GM06990 (cell line): ENCODE results near the gene BEAN1.

Source experiments
- DNase-seq: peaks from one replicate; pipeline ENCODE4 v3.0.0-alpha.2; 2011; ENCODE audit not compliant: insufficient read length; ENCODE audit errors: extremely low read depth
- H3K27me3 ChIP-seq: replicated peaks from 2 replicates; pipeline ENCODE4 v1.6.0; 2011; ENCODE audit warnings: low read length; ENCODE audit not compliant: control insufficient read depth, insufficient read depth
- H3K36me3 ChIP-seq: 2 replicates; pipeline ENCODE4 v1.5.1; 2011; ENCODE audit warnings: low read length; ENCODE audit not compliant: control insufficient read depth, insufficient read depth
- H3K4me3 ChIP-seq: replicated peaks from 2 replicates; pipeline ENCODE4 v1.5.1; 2011; ENCODE audit warnings: low read depth, mild to moderate bottlenecking, control low read depth, low read length
- TF ChIP-seq, protein P1 (sequence below): IDR thresholded peaks from 2 replicates; pipeline ENCODE4 v1.5.1; 2011; ENCODE audit warnings: low read length, control low read depth, mild to moderate bottlenecking, inconsistent platforms; ENCODE audit not compliant: insufficient read depth, poor library complexity, severe bottlenecking

BEAN1 gene

DNA sequence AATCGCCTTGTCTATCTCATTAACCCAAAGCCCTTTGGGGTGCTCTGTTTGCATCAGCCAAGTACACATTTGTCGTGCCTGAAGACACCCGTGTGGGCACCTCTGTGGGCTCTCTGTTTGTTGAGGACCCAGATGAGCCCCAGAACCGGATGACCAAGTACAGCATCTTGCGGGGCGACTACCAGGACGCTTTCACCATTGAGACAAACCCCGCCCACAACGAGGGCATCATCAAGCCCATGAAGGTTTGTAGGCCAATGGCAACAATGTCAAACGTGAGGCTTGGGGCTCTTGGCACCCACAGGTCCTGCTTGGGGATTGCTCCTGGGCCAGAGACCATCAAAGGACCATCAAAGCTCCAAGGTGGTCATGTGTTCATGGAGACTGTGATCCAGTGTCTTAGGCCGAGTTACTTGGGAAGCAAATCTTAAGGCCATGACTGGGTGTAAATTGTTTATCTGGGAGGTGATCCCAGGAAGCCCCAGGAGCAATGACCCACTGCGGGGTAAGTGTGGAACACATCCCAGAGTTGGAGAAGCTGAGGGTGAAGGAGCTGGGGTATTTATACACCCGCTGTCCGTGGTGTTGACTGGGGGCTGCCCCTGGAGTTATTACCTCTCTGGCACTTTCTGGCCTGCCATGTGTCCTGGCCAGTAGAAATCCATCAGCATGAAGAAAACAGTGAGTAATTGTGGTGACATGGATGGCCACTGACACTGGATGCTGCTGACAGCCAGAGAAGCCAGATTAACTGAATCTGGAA lies 36.6 kb upstream of the BEAN1 start:
- Histone ChIP-seq H3K4me3 (no peak overlapping the region), H3K27me3 (no peaks in the 10 kb centered on the region), H3K36me3 (no peaks in the 10 kb centered on the region)
- DNase-seq: no peak
- TF ChIP-seq, protein P1, sequence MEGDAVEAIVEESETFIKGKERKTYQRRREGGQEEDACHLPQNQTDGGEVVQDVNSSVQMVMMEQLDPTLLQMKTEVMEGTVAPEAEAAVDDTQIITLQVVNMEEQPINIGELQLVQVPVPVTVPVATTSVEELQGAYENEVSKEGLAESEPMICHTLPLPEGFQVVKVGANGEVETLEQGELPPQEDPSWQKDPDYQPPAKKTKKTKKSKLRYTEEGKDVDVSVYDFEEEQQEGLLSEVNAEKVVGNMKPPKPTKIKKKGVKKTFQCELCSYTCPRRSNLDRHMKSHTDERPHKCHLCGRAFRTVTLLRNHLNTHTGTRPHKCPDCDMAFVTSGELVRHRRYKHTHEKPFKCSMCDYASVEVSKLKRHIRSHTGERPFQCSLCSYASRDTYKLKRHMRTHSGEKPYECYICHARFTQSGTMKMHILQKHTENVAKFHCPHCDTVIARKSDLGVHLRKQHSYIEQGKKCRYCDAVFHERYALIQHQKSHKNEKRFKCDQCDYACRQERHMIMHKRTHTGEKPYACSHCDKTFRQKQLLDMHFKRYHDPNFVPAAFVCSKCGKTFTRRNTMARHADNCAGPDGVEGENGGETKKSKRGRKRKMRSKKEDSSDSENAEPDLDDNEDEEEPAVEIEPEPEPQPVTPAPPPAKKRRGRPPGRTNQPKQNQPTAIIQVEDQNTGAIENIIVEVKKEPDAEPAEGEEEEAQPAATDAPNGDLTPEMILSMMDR: no peak

DNA sequence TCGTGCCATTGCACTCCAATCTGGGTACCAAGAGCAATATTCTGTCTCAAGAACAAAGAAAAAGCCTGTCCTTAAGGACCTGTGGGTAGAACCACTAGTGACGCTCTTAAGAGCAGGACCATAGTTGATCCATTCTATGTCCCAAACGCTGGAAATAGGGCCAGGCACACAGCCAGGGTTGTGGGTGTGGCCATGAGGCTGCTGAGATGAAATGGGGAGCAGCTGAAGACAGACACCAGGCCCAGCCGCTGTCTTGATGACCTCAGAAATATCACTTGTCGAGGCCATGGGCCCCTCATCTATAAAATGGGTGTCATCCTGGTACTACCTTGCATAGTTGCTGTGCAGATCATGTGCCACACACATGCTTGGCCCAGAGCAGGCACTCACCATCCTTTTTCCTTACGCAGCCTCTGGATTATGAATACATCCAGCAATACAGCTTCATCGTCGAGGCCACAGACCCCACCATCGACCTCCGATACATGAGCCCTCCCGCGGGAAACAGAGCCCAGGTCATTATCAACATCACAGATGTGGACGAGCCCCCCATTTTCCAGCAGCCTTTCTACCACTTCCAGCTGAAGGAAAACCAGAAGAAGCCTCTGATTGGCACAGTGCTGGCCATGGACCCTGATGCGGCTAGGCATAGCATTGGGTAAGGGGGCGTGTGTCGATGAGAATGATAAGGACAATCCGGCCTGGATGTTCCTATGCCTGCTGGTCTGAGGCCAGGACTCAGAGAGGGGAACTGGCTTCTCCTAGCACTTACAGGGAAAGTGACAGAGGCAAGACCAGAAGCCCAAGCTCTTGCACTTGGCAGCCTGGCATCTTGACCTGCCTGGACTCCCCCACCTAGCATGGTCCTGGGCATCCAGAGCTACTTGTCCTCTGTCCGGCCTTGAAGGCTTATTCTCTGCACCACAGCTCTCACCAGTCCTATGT lies 35.1 kb upstream of the BEAN1 start:
- H3K27me3 ChIP-seq: no peaks in the 10 kb centered on the region
- TF ChIP-seq, protein P1: no peak
- no peak for DNase-seq
- no peaks in the 10 kb centered on the region for H3K36me3 ChIP-seq
- no peak overlapping the region for H3K4me3 ChIP-seq

DNA sequence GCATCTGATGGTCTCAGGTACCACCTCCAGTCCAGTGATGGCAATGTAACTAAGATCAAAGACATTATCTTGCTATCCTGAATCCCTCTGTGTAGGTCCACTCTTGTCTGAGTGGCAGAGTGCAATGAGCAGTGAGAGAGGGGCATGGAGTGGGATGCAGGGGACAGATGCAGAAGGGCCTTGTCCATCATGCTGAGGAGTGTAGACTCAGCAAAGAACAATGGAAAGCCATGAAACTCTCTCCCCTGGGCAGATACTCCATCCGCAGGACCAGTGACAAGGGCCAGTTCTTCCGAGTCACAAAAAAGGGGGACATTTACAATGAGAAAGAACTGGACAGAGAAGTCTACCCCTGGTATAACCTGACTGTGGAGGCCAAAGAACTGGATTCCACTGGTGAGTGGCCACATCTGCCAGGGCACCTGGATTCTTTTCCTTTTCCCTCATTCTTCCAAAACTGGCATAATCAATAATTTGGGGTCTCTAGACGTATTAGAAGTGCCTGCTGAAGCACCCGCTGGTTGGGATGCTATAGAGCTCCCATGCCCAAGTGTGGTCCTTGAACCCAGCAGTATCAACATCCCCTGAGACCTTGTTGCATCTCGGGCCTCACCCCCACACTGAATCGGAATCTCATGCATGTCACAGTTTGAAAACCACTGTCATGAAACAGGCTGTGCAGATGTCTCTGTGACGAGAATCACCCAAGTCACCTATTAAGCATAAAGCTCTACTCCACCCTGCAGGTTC lies 31.1 kb upstream of the BEAN1 start:
- TF ChIP-seq, protein P1: no peak
- no peak for DNase-seq
- Histone ChIP-seq H3K4me3 (no peak overlapping the region), H3K36me3 (no peaks in the 10 kb centered on the region), H3K27me3 (no peaks in the 10 kb centered on the region)

DNA sequence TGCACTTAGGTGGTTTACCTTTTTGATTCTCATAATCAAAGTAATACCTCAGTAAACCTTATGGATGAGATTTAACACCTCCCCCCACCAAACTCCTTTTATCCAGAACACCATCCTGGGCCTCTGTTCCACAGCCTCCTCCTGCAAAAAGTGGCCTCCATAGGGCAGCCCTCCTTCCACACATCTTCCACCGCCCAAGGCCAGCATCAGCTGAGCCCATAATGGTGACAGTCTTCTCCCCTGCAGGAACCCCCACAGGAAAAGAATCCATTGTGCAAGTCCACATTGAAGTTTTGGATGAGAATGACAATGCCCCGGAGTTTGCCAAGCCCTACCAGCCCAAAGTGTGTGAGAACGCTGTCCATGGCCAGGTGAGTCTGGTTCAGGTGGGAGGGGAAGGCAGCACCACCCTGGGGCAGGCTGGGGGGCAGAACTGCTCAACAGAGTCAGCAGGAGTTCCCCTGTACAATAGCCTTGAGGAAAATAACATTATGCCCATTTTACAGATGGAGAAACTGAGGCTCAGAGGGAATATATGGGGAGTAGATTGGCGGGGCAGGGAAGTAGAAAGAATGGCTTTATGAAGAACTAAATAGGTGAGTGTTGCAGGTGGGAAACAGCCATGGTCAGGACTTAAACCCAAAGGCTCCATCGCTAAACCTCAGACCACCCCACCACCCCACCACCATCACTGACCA lies 29.2 kb upstream of the BEAN1 start:
- DNase-seq: no peak
- TF ChIP-seq, protein P1: no peak
- Histone ChIP-seq H3K36me3 (no peaks in the 10 kb centered on the region), H3K4me3 (no peak overlapping the region), H3K27me3 (no peaks in the 10 kb centered on the region)

DNA sequence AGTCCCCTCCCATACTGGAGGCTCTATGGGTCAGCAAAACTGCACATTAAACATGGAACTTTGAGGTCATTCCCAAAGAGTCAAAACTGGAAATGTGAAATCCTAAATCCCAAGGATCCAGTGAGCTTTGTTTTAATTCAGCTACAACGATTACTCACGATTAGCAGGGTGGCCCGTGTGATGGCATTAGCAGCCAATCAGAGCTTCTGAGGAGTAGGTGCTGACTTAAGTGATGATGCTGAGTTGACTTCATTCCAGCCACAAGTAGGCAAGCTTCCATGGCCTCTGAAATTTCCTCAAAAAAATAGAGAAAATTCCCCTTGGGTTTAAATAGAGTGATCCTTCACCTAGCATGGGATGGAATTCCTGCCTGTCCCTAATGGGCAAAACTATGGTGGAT lies 28.1 kb upstream of the BEAN1 start:
- H3K27me3 ChIP-seq: no peaks in the 10 kb centered on the region
- TF ChIP-seq, protein P1: no peak
- H3K36me3 ChIP-seq: no peaks in the 10 kb centered on the region
- no peak for DNase-seq
- no peak overlapping the region for H3K4me3 ChIP-seq
